ENCODE data around the gene CCL22.
"Not testable (repeated sequence)": the region's sequence is repeated elsewhere in the genome, so short reads cannot be mapped to it uniquely, and the experiment has no call there.

Gene CCL22

GRCh38 chr16:57358527-57359095 lies at the start of gene CCL22:
Gene CCL22 (plus strand): TSS chr16:57358783. CDS start chr16:57358817, 34 bp downstream.
- DNase-seq (ENCODE audit: low spot score): no peak

- DNase-seq (ENCODE audit: low spot score): no peak
Measured at GRCh38 chr16:57310801-57311200, 47.8 kb upstream of the CCL22 start.

- DNase-seq (ENCODE audit: low spot score): no peak
Measured at GRCh38 chr16:57313509-57313908, 45.1 kb upstream of the CCL22 start.

- peak; percentile 25 for DNase-seq (ENCODE audit: low spot score)
Measured at GRCh38 chr16:57314161-57314785, 44.3 kb upstream of the CCL22 start.

GRCh38 chr16:57315416-57315815 lies 43.2 kb upstream of the CCL22 start:
- DNase-seq (ENCODE audit: low spot score): no peak

- DNase-seq (ENCODE audit: low spot score): no peak
Measured at GRCh38 chr16:57316390-57317017, 42.1 kb upstream of the CCL22 start.

- DNase-seq (ENCODE audit: low spot score): no peak
Measured at GRCh38 chr16:57318240-57318970, 40.2 kb upstream of the CCL22 start.

GRCh38 chr16:57319646-57320045 lies 38.9 kb upstream of the CCL22 start:
- no peak for DNase-seq (ENCODE audit: low spot score)

GRCh38 chr16:57324749-57325148 lies 33.8 kb upstream of the CCL22 start:
- DNase-seq (ENCODE audit: low spot score): no peak

- no peak for DNase-seq (ENCODE audit: low spot score)
Measured at GRCh38 chr16:57325458-57325857, 33.1 kb upstream of the CCL22 start.

- no peak for DNase-seq (ENCODE audit: low spot score)
Measured at GRCh38 chr16:57329718-57330327, 28.8 kb upstream of the CCL22 start.

- no peak for DNase-seq (ENCODE audit: low spot score)
Measured at GRCh38 chr16:57331355-57331754, 27.2 kb upstream of the CCL22 start.

GRCh38 chr16:57333402-57333801 lies 25.2 kb upstream of the CCL22 start:
- DNase-seq (ENCODE audit: low spot score): no peak

- no peak for DNase-seq (ENCODE audit: low spot score)
Measured at GRCh38 chr16:57335366-57335765, 23.2 kb upstream of the CCL22 start.

- DNase-seq (ENCODE audit: low spot score): no peak
Measured at GRCh38 chr16:57341062-57341440, 17.5 kb upstream of the CCL22 start.

- no peak for DNase-seq (ENCODE audit: low spot score)
Measured at GRCh38 chr16:57341441-57342303, 16.9 kb upstream of the CCL22 start.

- not testable (repeated sequence) for DNase-seq (ENCODE audit: low spot score)
Measured at GRCh38 chr16:57342606-57343005, 16.0 kb upstream of the CCL22 start.

- DNase-seq (ENCODE audit: low spot score): no peak
Measured at GRCh38 chr16:57343221-57343620, 15.4 kb upstream of the CCL22 start.

- not testable (repeated sequence) for DNase-seq (ENCODE audit: low spot score)
Measured at GRCh38 chr16:57344094-57344493, 14.5 kb upstream of the CCL22 start.

- DNase-seq (ENCODE audit: low spot score): no peak
Measured at GRCh38 chr16:57345021-57345420, 13.6 kb upstream of the CCL22 start.

- no peak for DNase-seq (ENCODE audit: low spot score)
Measured at GRCh38 chr16:57345666-57346204, 12.8 kb upstream of the CCL22 start.
